Measurements from ENCODE around the gene FSCN2.

Gene FSCN2

DNA sequence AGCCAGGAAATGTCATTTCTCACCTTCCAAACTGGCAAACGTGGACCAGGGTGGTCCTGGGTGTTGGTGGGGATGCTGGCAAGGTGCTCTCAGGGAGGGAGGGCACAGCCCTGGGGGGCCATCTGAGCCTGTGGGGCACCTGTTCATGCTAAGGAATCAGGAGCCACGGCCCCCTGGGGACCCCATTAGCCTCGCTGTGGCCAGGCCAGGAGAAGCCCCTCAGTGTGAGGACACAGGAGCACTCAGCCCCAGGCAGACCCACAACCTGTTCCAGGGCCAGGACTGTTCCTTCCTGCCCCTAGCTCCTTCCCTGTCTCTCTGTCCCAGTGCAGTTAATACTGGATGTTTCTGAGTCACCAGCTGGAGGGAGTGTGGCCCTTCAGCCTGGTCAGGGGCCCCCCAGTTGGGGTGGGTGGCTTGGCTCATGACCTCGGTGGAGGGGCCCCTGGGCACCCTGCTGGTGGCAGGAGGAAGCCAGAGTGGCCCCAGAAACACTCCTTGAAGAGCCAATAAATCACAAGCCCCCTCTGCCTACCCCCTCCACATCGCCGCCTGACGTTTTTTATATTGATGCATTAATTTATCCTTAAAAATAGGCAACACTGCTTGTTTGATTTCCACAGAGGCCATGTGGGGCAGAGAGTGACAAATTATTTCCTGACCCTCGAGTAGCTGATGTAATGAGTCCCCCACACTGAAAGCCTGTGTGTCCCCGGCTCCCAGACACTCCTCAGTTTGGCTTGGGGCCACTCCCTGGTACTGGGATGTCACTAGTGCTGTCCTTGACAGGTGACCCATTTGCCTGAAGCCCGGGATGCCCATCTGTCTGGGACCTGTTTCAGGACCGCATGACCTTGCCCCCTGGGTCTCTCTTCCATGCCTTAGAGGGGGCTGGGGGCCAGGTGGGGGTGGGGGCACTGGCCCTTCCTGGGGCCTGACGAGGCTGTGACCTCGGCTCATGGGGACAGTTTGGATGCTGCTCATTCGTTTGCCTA, 37.9 kb upstream of the FSCN2 start:
- in situ Hi-C loops (cut with MboI; ENCODE audit: low sequenced_read_pairs), result no loop called here

GRCh38 chr17:81491181-81491581, 37.0 kb upstream of the FSCN2 start:
- in situ Hi-C loops (cut with MboI; ENCODE audit: low sequenced_read_pairs), result no loop called here

DNA sequence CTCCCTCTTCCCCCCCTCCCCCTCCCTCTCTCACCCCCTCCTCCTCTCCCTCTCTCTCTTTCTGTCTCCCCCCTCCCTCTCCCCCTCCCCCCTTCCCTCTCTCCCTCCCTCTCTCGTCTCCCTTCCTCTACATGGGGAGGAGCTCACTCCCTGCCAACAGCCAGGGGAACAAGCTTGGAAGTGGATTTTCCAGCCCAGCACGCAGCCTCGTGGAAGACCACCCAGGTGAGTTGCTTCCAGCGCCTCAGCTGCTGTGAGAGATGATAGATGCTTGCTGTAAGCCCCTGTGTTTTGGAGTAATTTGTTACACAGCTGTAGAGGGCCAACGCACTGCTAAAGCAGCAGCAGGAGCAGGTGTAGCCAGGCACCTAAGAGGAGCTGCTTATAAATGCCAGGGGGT, 36.4 kb upstream of the FSCN2 start:
- in situ Hi-C loops (cut with MboI; ENCODE audit: low sequenced_read_pairs), result no loop called here

DNA sequence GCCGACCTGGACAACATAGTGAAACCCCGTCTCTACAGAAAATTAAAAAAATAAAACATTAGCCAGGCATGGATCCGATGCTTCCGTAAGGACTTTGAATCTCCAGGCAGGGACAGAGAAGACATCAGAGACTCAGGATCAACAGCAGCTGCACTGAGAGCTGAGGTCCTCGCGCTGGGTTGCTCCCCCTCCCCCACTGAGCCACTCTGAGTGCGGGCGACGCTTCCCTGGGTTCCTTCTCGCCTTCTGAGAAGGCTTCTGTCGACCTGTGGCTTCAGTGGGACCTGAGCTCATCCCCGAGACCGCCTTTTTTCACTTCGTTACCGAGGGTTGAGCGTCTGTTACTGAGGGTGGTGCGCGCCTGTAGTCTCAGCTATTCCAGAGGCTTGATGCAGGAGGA, 36.0 kb upstream of the FSCN2 start:
- in situ Hi-C loops (cut with MboI; ENCODE audit: low sequenced_read_pairs), result no loop called here

DNA sequence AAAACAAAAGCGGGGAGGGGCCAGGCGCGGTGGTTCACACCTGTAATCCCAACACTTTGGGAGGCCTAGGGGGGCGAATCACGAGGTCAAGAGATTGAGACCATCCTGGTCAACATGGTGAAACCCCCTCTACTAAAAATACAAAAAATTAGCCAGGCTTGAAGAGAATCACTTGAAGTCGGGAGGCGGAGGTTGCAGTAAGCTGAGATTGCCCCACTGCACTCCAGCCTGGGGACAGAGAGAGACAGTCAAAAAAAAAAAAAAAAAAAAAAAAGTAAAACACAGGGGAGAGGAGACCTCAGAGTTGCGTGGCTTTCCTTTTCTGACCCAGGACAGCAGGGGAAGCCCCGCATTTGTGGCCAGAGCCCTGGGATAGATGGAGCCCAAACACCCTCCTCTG, 35.5 kb upstream of the FSCN2 start:
- in situ Hi-C loops (cut with MboI; ENCODE audit: low sequenced_read_pairs), result no loop called here

GRCh38 chr17:81493198-81494038, 34.8 kb upstream of the FSCN2 start:
- in situ Hi-C loops (cut with MboI; ENCODE audit: low sequenced_read_pairs), result no loop called here

GRCh38 chr17:81494626-81495377, 33.4 kb upstream of the FSCN2 start:
- in situ Hi-C loops (cut with MboI; ENCODE audit: low sequenced_read_pairs), result no loop called here

DNA sequence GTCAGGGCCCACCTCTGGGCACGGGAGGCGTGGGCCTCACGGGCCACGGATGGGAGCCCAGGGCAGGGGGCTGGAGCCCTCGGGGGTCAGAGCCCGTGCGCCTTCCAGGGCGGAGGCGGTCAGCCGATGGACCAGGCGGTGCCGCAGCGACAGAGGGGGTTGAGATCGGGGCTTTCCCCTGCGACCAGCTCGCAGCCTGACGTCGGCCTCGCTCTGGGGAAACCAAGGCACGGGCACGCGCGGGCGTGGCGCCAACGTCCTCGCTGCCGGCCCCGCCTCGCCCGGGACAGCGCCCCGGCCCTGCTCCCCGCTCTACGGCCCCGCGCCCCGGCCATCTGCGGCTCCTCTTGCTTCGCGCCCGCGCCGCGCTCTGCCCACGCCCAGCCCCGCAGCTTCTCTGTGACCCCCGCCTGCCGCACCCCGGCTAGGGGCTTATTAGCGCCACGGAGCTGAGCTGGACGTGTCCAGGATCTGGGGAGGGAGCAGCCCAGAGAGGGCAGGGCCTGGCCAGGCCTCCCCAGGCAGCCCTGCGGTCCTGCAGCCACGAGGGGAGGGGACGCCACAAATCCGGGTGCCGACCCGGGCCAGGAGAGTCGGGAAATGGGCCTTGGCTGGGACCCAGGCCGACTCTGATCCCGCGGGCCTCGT, 29.1 kb upstream of the FSCN2 start:
- in situ Hi-C loops (cut with MboI; ENCODE audit: low sequenced_read_pairs), result no loop called here

DNA sequence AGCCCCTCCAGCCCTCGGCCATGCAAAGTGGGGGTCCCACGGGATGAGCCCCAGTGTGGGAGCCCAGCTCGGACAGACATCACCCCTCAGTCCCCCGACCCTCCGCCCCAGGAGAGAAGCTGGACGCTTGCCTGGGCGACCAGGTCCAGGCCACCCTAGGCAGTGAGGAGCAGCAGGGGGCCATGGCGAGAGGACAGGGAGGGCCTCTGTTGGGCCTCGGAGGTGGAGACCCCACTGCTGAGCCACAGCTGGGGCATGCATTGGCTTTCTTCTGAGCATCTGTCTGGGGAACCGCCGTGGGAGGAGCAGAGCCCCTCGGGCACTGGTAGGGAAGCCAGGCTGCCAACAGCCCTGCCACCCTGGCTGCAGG, 28.6 kb upstream of the FSCN2 start:
- in situ Hi-C loops (cut with MboI; ENCODE audit: low sequenced_read_pairs), result no loop called here

GRCh38 chr17:81500047-81500446, 28.1 kb upstream of the FSCN2 start:
- in situ Hi-C loops (cut with MboI; ENCODE audit: low sequenced_read_pairs), result no loop called here

DNA sequence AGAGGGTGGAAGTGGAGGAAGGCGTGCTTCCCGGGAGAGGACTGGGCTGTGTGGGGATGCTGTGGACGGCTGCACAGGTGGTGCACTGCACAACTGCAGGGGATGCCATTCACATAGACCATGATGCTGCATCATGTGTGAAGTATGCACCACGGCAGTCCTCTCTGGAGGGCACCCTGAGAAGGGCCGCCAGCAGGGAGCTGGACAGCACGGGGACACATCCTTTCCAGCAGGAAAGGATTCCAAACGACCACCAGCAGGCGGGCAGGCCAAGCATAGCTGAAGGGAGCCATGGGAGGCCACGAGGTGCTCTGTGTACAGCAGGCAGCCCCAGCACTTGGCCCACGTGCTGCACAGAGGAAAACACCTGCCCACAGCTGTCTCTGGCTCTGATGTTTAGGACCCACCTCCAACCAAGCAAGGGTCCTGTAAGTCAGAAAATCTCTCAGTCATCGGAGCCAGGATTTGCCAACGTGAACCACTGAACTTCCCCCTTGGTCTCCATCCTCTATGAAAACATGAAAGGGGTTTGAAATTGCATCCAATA, 25.6 kb upstream of the FSCN2 start:
- in situ Hi-C loops (cut with MboI; ENCODE audit: low sequenced_read_pairs), result no loop called here

GRCh38 chr17:81503619-81504018, 24.6 kb upstream of the FSCN2 start:
- in situ Hi-C loops (cut with MboI; ENCODE audit: low sequenced_read_pairs), result no loop called here

- in situ Hi-C loops (cut with MboI; ENCODE audit: low sequenced_read_pairs), result no loop called here
Measured at GRCh38 chr17:81508639-81509206, 19.5 kb upstream of the FSCN2 start.

DNA sequence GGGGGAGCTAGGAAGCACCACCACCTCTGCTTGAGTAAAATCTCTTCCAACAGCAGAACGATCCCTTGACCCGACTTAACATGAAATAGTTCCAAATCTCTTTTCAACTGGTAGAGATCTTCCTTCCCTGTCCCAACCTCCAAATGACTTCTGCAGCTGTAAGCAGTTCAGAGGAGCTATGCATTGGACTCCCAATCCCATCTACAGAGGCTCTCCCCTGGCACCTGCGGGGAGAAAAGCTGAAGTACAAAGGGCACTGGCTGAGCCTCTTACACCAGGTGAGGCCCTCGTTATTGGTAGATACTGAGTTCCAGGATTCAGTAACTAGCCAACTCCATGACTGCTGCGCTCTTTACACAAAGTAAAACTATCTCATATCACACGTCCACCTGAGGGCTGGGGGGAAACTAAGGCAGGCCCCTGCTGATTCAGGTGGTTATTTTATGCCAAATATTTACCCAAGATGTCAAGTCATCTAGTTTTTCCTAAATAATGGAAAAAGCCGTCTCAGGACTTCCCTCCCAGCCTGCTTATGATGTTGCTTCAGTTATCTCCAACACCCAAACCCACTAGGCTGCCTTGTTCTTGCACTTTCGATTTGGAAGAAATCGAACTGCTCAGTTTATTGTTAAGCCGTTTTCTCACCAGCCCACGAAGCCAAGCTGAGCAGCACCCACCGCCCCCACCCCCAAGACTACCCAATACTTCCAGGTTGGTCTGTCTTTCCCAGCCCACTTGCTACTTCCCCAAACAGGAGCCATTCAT, 18.8 kb upstream of the FSCN2 start:
- in situ Hi-C loops (cut with MboI; ENCODE audit: low sequenced_read_pairs), result no loop called here

DNA sequence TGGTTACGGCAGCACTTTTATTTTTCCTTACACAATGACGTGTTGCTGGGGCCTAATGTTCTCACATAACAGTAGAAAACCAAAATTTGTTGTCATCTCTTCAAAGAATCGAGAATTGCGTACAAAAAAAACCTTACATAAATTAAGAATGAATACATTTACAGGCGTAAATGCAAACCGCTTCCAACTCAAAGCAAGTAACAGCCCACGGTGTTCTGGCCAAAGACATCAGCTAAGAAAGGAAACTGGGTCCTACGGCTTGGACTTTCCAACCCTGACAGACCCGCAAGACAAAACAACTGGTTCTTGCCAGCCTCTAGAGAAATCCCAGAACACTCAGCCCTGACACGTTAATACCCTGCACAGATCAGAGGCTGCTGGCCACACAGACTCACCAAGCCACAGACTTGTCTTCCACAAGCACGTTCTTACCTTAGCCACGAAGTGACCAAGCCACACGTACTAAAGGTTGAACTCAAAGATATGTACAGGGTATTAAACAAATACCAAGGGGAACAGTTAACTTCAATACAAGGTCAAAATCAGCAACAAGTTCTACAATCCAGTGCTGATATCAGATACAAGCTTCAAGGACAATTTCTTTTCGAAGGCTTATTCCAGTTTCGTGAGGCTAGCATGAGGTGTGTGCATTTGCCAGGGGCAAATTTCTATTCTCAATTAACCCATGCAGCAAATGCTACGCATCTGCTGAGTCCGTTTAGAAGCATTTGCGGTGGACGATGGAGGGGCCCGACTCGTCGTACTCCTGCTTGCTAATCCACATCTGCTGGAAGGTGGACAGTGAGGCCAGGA, 18.0 kb upstream of the FSCN2 start:
- in situ Hi-C loops (cut with MboI; ENCODE audit: low sequenced_read_pairs), result no loop called here

DNA sequence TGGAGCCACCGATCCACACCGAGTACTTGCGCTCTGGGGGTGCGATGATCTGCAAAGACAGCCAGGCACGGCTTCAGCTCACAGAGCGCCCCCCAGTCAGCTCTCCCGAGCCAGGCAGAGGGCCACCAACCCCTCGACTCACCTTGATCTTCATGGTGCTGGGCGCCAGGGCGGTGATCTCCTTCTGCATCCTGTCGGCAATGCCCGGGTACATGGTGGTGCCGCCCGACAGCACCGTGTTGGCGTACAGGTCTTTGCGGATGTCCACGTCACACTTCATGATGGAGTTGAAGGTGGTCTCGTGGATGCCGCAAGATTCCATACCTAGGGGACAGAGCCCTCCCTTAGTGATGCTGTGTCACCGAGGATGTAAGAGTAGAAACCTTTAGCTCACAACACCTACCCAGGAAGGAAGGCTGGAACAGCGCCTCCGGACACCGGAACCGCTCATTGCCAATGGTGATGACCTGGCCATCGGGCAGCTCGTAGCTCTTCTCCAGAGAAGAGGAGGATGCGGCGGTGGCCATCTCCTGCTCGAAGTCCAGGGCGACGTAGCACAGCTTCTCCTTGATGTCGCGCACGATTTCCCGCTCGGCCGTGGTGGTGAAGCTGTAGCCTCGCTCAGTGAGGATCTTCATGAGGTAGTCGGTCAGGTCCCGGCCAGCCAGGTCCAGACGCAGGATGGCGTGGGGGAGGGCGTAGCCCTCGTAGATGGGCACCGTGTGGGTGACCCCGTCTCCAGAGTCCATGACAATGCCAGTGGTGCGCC, 17.2 kb upstream of the FSCN2 start:
- in situ Hi-C loops (cut with MboI; ENCODE audit: low sequenced_read_pairs), result no loop called here

DNA sequence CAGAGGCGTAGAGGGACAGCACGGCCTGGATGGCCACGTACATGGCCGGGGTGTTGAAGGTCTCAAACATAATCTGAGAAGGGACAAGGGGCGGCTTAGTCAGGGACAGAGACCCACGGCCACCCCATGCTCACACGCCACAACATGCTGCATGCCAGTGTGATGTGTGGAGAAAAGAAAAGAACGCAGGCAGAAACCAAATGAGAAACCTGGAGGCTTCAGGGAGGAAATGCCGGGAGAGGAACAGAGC, 16.7 kb upstream of the FSCN2 start:
- in situ Hi-C loops (cut with MboI; ENCODE audit: low sequenced_read_pairs), result no loop called here

Data from hTERT RPE-1 (cell line).